Stomach (tissue), 4 donors: ENCODE data around the gene M1AP.

Experiments
- EP300 ChIP-seq: sonication (generic); formaldehyde crosslinking; IDR thresholded peaks from one replicate; pipeline ENCODE4 v1.6.1; 2017; ENCODE audit warnings: antibody characterized with exemption
- POLR2A ChIP-seq, 4 donors: fragments of 450-650 bp; IDR thresholded peaks; one replicate each; pipeline ENCODE4 v1.6.1; 2016; ENCODE audit warnings: antibody characterized with exemption in 4 of 4, control low read depth in 2 of 4, mild to moderate bottlenecking in 1 of 4, moderate library complexity in 1 of 4
- TF ChIP-seq, protein P1 (sequence below), 7 experiments: fragments of 450-650 bp in 4 of 7; fragments of 200-600 bp in 3 of 7; sonication (generic) in 3 of 7; IDR thresholded peaks; one replicate each; pipeline ENCODE4 v1.5.1; 2016 to 2019; ENCODE audit warnings: antibody characterized with exemption in 7 of 7, control low read depth in 2 of 7, mild to moderate bottlenecking in 1 of 7

DNA sequence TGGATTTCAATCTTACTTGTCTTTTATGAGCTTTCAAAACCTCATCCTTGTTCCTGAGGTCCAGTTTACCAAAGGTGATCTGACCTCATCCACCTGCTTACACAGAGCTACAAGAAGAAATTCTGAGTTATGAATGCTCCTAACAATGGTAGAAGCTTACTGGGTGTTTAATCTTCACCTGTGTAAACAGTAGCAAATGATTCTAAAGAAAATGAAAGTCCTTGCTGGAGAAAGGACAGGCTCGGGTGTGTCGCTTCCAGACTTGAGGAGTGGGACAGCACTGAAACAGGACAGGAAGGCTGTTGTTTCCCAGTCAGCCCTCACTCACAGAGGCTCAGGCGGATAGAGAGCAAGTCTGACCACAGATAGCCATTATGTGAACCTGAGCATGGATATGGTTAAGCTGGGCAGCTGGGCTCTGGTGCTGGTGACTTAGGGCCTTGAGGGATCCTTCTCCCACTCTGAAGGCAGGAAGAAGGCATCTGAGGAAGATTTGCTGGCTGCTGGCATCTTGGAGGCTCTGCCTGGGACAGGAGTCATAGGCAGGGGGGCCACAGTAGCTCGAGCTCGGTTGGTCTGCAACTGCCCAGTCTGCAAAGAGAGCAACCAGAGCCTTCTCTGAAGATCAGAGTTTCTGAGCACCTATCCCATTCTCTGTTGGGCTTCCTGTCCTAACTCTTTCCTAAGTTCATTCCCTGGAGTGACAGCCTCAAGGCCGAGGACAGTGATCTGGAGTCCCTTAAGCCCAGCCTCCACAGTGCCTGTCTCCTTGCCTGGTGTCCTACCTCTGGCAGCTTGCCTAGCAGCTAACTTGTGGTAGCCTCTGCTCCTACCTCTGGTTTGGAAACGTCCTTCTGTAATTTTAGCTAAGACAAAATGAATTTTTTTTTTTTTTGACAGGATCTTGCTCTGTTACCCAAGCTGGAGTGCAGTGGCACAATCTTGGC is 89.6 kb downstream of the M1AP start:
- no peak for TF ChIP-seq POLR2A (IDR thresholded peaks at IDR 0.05)
- TF ChIP-seq, protein P1, sequence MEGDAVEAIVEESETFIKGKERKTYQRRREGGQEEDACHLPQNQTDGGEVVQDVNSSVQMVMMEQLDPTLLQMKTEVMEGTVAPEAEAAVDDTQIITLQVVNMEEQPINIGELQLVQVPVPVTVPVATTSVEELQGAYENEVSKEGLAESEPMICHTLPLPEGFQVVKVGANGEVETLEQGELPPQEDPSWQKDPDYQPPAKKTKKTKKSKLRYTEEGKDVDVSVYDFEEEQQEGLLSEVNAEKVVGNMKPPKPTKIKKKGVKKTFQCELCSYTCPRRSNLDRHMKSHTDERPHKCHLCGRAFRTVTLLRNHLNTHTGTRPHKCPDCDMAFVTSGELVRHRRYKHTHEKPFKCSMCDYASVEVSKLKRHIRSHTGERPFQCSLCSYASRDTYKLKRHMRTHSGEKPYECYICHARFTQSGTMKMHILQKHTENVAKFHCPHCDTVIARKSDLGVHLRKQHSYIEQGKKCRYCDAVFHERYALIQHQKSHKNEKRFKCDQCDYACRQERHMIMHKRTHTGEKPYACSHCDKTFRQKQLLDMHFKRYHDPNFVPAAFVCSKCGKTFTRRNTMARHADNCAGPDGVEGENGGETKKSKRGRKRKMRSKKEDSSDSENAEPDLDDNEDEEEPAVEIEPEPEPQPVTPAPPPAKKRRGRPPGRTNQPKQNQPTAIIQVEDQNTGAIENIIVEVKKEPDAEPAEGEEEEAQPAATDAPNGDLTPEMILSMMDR (IDR thresholded peaks at IDR 0.05), result no peak
- no peak for TF ChIP-seq EP300
